ENCODE measurements around the gene BRAT1.
A peak's percentile ranks its signal among the peaks of the same experiment; 100 is the strongest.

The BRAT1 gene

GRCh38 chr7:2585446-2585845 is 30.1 kb upstream of the BRAT1 start:
- DNase-seq (ENCODE audit: low read depth, low spot score): no peak

- no peak for DNase-seq (ENCODE audit: low read depth, low spot score)
Observed at GRCh38 chr7:2583798-2584580, 28.7 kb upstream of the BRAT1 start.

- no peak for DNase-seq (ENCODE audit: low read depth, low spot score)
Observed at GRCh38 chr7:2582006-2582735, 26.8 kb upstream of the BRAT1 start.

DNA sequence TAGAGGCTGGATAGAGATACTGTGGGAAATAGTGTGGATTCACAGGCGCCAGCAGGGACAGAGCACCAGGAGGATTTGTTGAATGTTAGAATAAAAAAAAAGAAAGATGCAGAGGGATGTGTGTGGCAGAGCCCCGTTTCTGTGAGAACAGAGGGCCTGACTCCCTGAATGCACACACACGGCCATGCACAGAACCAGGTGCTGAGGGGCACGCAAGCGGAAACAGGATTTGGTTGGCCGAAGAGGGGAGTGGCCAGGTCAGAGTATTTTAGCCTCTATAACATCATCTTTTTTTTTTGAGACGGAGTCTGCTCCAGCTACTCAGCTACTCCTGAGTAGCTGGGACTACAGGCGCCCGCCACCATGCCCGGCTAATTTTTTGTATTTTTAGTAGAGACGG is 25.3 kb upstream of the BRAT1 start:
- no peak for DNase-seq (ENCODE audit: low read depth, low spot score)

DNA sequence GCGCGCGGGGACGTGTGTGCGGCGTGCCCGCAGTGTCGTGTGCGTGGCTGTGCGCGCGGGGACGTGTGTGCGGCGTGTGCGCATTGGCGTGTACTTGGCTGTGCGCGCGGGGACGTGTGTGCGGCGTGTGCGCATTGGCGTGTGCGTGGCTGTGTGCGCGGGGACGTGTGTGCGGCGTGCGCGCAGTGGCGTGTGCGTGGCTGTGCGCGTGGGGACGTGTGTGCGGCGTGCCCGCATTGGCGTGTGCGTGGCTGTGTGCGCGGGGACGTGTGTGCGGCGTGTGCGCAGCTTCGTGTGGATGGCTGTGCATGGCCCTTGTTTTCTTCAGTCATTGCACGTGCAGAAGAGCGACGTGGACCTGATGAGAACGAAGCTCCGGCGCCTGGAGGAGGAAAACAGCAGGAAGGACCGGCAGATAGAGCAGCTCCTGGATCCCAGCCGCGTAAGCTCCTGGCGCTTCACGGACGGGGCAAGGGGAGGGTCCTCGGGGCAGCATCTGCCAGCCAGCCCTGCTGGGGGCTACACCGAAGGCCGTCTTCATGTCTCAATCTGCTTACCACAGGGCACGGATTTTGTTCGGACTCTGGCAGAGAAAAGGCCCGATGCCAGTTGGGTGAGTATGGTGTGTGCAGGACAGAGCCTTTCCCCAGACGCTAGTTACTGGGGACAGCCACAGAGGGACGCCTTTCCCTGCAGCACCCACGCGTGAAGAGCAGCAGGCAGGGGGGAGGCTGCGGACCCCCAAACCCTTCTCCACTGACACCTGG is 22.8 kb upstream of the BRAT1 start:
- no peak for DNase-seq (ENCODE audit: low read depth, low spot score)

GRCh38 chr7:2576742-2577491 is 21.6 kb upstream of the BRAT1 start:
- no peak for DNase-seq (ENCODE audit: low read depth, low spot score)

DNA sequence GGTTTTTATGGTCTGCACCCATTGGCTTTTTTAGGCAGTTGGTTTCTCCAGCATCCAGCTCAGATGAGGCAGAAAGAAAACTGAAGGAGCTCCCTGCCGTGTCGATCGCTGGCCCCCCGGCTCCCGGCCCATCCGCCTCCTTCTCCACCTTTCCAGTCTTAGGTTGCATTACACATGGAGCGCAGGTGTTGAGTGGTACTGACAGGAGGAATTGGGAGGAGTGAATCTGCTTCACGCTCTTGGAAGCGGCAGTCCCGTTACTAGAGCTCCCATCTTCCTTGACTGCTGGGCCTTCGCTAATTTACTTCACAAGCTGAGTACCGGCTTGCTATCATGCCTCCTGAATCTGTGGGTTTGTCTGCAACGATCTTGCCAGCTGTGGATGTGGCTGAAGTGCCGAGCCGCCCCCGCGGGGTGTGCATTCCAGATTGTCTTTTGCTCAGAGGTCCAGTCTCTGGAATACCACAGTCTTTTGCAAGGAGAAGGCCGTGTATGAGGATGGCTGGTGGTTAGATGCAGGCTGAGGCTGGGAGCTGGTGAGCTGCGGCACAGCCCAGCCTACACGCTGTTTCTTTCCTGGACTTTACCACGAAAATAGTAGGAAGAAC is 20.5 kb upstream of the BRAT1 start:
- no peak for DNase-seq (ENCODE audit: low read depth, low spot score)

DNA sequence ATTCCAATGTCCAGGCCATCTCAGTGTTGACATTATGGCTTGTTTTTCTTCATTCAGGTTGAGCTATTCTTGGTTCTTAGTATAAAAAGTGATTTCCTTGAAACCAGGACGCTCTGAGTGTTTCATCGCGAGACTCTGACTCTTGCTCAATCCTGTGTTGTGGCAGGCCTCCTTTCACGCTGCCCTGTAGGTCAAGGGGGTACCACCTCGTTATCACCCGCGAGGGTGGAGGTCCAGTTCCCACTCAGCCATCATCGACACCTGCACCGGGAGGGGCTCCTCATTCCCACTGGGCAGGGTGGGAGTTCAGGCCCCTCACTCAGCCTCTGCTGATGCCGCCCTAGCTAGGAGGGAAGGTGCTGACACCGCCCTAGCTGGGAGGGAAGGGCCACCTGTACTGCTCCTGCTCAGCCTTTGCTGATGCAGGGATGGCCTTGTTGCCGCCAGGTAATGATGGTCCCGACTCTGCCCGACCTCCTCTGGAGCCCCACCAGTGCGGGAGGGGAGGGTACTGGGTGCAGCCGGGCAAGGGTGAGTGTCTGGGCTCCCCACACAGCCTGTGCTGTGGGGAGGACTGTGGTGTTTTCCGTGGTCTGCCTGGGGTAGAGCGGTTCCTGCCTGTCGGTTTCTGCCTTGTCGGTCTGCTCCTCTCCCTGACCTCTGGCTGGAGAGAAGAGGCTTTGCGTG is 19.9 kb upstream of the BRAT1 start:
- no peak for DNase-seq (ENCODE audit: low read depth, low spot score)

GRCh38 chr7:2573761-2574160 is 18.4 kb upstream of the BRAT1 start:
- DNase-seq (ENCODE audit: low read depth, low spot score): no peak

- DNase-seq (ENCODE audit: low read depth, low spot score): no peak
Observed at GRCh38 chr7:2572101-2572842, 16.9 kb upstream of the BRAT1 start.

DNA sequence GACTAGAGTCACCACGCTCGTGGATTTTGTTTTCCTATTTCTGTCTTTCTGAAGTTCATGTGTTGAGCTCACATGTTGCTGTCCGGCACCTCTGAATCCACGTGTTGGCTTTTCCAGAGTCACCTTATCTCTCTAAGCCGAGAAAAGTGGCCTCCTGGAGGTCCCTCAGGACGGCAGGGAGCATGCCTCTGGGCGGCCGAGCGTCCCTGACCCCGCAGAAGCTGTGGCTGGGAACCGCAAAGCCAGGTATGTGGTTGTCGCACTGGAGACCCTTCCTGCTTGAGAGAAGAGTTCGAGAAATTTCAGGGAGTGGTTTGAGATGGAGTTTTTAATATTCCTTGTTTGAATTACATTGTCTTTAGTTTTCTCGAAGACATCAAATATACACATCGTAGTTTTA is 16.1 kb upstream of the BRAT1 start:
- no peak for DNase-seq (ENCODE audit: low read depth, low spot score)

GRCh38 chr7:2570021-2570420 is 14.7 kb upstream of the BRAT1 start:
- no peak for DNase-seq (ENCODE audit: low read depth, low spot score)

DNA sequence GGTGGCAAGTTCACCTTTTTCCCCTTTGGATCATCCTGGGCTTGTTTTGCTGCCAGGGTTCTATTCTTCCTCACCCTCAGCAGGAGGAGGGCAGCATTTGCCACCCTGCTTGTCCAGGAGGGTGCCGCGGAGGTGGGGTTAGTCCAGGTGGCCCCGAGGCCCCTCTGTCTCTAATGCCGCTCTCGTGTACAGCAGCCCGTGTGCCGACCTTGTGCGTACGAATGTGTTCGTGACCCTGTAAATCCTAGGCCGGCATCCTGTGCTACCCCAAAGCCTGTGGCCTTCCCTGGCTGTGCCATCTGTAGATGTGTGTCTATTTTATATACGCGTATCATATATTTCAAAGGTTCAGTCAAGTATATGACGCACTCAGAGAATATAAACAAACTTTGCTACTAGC is 14.1 kb upstream of the BRAT1 start:
- DNase-seq (ENCODE audit: low read depth, low spot score): no peak

GRCh38 chr7:2568521-2569223 is 13.3 kb upstream of the BRAT1 start:
- DNase-seq (ENCODE audit: low read depth, low spot score): no peak

DNA sequence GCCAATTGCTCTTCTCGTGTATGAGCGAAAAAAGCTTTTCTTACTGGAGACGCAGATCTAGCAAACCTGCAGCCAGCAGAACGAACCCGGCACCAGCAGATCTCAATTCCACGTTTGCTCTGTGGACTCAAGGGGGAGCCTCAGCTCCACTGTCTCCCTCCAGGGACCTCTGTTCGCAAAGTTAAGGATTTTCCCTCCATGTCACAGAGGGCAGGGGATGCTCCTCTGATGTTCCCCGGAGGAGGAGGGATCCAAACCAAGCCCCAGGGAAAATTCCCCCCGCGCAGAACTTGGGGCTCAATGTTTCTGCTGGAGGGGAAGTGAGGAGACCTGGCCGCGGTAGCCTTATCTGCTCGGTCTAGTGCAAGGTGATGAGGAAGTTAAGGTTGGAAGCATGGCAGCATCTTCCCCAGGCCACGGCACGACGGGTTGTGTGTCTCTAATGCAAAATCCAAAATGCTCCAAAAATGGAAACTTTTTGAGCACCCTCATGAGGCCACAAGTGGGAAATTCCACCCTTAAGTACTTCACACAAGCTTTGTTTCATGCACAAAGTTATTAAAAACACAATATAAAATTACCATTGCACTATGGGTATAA is 12.5 kb upstream of the BRAT1 start:
- DNase-seq (ENCODE audit: low read depth, low spot score): peak; percentile 56

GRCh38 chr7:2566890-2567678 is 11.8 kb upstream of the BRAT1 start:
- no peak for DNase-seq (ENCODE audit: low read depth, low spot score)

DNA sequence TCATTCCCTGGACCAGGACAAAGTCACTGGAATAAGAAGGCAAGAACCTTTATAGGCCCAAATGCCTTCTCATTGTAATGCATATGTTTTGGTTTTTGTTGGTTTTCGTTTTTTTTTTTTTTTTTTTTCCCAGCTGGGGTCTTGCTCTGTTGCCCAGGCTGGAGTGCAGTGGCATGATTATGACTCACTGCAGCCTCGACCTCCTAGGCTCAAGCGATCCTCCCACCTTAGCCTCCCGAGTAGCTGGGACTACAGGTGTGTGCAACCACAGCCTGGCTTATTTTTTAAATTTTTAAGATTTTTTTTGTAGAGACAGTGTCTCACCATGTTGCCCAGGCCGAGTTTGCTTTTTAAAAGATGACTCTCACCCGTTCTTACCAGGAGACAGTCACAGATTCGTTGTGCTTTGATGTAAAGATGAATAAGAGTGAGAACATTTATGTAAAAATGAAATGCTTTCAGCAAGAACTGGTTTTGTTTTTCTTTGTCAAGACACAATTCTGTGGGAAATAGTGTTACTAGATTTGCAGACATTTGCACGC is 11.1 kb upstream of the BRAT1 start:
- DNase-seq (ENCODE audit: low read depth, low spot score): no peak

DNA sequence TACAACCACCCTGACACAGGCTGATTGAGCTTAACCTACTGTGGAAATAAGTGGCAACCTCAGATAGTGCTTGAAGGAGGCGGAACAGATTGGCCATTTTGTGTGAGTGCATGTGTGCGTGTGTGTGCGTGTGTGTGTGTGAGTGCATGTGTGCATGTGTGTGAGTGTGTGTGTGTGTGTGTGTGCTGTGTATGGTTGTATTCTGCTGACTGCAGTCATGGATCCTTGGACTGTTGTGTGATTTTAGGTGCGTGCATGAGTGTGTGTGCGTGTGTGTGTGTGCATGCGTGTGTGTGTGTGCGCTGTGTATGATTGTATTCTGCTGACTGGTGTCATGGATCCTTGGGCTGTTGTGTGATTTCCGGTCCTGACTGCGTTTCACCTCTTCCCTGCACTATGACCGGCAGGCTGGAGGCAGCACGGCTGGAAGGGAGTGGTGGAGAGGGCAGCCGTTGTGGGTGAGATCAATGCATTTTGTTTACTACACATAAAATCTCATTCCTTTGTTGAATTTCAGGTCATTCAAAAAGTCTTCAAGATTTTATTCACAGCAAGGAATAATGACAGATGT is 9.7 kb upstream of the BRAT1 start:
- no peak for DNase-seq (ENCODE audit: low read depth, low spot score)

Data from iPS DF 19.7 (cell line).